A549 treated with Mapracorat at 1 μM for 4 hours (cell line): ENCODE results near the gene RAET1G. TPM values are rescaled to one million over a fixed set of nuclear protein-coding genes. Genes with fewer than 3 reads are reported as not detected.

Experiments
- total RNA-seq: library from RNA; stranded (reverse); fragments of 200-300 nt; extraction: Qiagen RNA extraction; gene quantifications from 5 replicates; pipeline ENCODE4 v1.2.3, GENCODE V29; 2022

The RAET1G gene, protein sequence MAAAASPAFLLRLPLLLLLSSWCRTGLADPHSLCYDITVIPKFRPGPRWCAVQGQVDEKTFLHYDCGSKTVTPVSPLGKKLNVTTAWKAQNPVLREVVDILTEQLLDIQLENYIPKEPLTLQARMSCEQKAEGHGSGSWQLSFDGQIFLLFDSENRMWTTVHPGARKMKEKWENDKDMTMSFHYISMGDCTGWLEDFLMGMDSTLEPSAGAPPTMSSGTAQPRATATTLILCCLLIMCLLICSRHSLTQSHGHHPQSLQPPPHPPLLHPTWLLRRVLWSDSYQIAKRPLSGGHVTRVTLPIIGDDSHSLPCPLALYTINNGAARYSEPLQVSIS
- 6.8 to 11.2 TPM (median 9.3 TPM) in 5 replicates for total RNA-seq

GRCh38 chr6:149922642-149923326, at the start of gene RAET1G:
RAET1G (minus strand) TSS chr6:149923121; CDS start chr6:149923010, 111 bp downstream.

DNA sequence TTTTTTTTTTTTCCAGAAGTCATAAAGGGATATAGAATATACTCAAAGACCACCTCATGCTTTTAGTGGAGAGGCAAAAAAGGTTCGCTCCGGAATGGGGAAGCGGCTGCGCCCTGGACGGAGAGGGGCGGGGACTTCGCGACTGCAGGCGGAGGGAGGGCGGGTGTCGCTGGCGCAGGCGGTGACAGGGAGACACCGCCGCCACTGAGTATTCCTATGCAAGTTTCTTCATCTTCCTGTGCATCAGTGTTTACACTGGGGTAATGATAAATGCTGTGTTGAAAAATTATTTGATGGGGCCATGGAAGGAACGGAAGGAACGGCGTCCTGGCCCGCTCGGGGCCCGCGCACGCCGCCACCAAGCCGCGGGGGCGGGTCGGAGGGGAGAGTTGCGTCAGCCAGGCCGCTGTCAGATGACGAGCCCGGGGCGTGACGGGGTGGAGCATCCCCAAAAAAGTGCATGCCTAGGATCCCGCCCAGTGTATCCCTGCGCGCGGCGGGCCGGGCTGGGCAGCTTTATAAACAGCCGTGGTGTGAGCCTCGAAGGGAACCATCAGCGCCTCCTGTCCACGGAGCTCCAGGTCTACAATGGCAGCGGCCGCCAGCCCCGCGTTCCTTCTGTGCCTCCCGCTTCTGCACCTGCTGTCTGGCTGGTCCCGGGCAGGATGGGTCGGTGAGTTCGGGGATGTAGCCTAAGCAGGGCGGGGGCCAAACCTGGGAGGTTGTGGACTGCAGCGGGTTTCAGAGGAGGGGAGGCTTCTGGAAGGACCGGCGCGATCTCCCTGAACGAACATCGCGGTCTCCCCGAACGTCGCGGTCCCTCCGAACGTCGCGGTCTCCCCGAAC, 40.8 kb upstream of the RAET1G start, which contains the start of gene ULBP1:
TSS of gene ULBP1 (plus strand) at position 482 of the 846 bp plus-strand sequence. CDS start at position 589, 107 bp downstream.

DNA sequence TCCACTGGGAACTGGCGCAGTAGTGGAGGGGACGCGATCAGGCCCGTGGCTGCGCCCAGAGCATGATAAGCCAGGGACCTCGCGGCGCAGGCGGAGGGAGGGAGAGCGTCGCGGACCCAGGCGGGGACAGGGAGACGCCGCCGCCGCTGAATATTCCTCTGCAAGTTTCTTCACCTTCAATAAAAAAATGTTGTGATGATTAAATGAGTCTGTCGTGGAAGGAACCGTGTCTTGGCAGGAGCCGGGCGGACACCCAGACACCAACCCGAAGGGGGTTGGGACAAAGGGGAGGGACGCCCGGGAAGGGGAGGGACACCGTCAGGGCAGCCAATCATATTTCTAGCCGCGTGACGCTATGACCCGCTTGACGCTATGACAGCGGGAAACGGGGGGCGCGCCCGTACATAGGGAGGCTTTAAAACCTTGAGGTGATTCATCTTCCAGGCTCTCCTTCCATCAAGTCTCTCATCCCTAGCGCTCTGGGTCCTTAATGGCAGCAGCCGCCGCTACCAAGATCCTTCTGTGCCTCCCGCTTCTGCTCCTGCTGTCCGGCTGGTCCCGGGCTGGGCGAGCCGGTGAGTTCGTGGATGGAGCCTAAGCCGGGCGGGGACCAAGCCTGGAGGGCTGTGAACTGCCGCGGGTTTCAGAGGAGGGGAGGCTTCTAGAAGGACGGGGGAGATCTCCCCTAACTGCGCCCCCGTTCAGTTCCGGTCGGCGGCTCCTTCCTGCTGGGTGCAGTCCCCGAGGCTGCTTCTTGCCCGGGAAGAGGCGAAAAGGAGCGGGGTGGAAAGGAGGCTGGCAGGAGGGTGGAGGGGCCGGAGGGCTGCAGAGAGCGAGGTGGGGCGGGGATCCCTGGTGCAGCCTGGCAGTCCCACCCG, 18.9 kb upstream of the RAET1G start, which contains the start of gene ULBP2:
TSS of gene ULBP2 (plus strand) at position 432 of the 878 bp plus-strand sequence. CDS start at position 491, 59 bp downstream.

GRCh38 chr6:149897855-149898744, 24.8 kb downstream of the RAET1G start, which contains the start of gene RAET1E:
RAET1E (minus strand) TSS chr6:149898113; CDS start chr6:149890901, 7,212 bp downstream.

Other genes with a start within 250 kb of the RAET1G start
- gene LATS1, start 205.0 kb downstream of the RAET1G start, total RNA-seq, result 5.8 to 9.1 TPM (median 7.6 TPM) in 5 replicates
- 12.3 to 15.6 TPM (median 14.4 TPM) in 5 replicates for gene NUP43, start 176.6 kb downstream of the RAET1G start, total RNA-seq
- 85.4 to 103 TPM (median 86.9 TPM) in 5 replicates for gene PCMT1, start 173.4 kb downstream of the RAET1G start, total RNA-seq
- gene LRP11, start 58.8 kb downstream of the RAET1G start, total RNA-seq, result 26.8 to 39.2 TPM (median 36.5 TPM) in 5 replicates
- 1.8 to 3.5 TPM (median 3.1 TPM) in 5 replicates for gene RAET1E, start 25.0 kb downstream of the RAET1G start, total RNA-seq
- gene ULBP2, start 18.9 kb upstream of the RAET1G start, total RNA-seq, result 2.9 to 3.9 TPM (median 3.4 TPM) in 5 replicates
- 0.57 to 1.0 TPM (median 0.75 TPM) in 5 replicates for gene ULBP1, start 40.8 kb upstream of the RAET1G start, total RNA-seq
- gene RAET1L, start 102.4 kb upstream of the RAET1G start, total RNA-seq, result 0.26 to 0.55 TPM (median 0.41 TPM) in 5 replicates
- gene ULBP3, start 146.0 kb upstream of the RAET1G start, total RNA-seq, result 3.7 to 4.2 TPM (median 3.7 TPM) in 5 replicates
- 1.7 to 3.2 TPM (median 2.4 TPM) in 5 replicates for gene PPP1R14C, start 219.9 kb upstream of the RAET1G start, total RNA-seq